Coronary artery (tissue), 2 donors: ENCODE results near the gene OR52A1.
"Not testable (repeated sequence)": the region's sequence is repeated elsewhere in the genome, so short reads cannot be mapped to it uniquely, and the experiment has no call there.

Experiments
- DNase-seq: peaks from one replicate; pipeline ENCODE4 v3.0.0-alpha.2; 2017; ENCODE audit warnings: low spot score
- H3K27ac ChIP-seq, 2 donors: fragments of 200-600 bp; sonication (generic); one replicate each; pipeline ENCODE4 v1.5.1; 2016 to 2019
- H3K4me3 ChIP-seq: fragments of 200-600 bp; sonication (generic); 2 replicates; pipeline ENCODE4 v1.5.1; 2016; ENCODE audit warnings: mild to moderate bottlenecking, moderate library complexity
- CTCF ChIP-seq: fragments of 200-600 bp; sonication (generic); IDR thresholded peaks from one replicate; pipeline ENCODE4 v1.5.1; 2019; ENCODE audit warnings: antibody characterized with exemption

The OR52A1 gene

GRCh38 chr11:5159806-5160205 is 5.2 kb upstream of the OR52A1 start:
- Histone ChIP-seq H3K4me3 (no peak overlapping the region), H3K27ac (no peak overlapping the region)
- no peak for TF ChIP-seq CTCF
- no peak for DNase-seq

- DNase-seq, result no peak
- no peak overlapping the region for H3K27ac ChIP-seq
- no peak overlapping the region for H3K4me3 ChIP-seq
- no peak for TF ChIP-seq CTCF
These were observed 754 bp downstream of the OR52A1 start for GRCh38 chr11:5153574-5154431.

- no peak for TF ChIP-seq CTCF
- Histone ChIP-seq H3K27ac (no peak overlapping the region), H3K4me3 (no peak overlapping the region)
- no peak for DNase-seq
These were observed 2.8 kb downstream of the OR52A1 start for GRCh38 chr11:5151713-5152153.

- not testable (repeated sequence) for H3K27ac ChIP-seq, DNase-seq, H3K4me3 ChIP-seq
These were observed 10.4 kb downstream of the OR52A1 start for GRCh38 chr11:5144206-5144605.

GRCh38 chr11:5137996-5138395 is 16.6 kb downstream of the OR52A1 start, which contains the start of gene OR52A5:
TSS of gene OR52A5 (minus strand) at chr11:5138356. CDS start at chr11:5132642, 5,714 bp downstream.
- no peak for DNase-seq
- H3K4me3 ChIP-seq, result no peak within 1 kb of the TSS
- no peak for TF ChIP-seq CTCF
- no peak within 1 kb of the TSS for H3K27ac ChIP-seq

GRCh38 chr11:5137014-5137413 is 17.5 kb downstream of the OR52A1 start:
- TF ChIP-seq CTCF, result no peak
- no peak overlapping the region for H3K27ac ChIP-seq
- H3K4me3 ChIP-seq, result no peak overlapping the region

GRCh38 chr11:5136261-5136660 is 18.3 kb downstream of the OR52A1 start:
- DNase-seq, result no peak
- no peak for TF ChIP-seq CTCF
- Histone ChIP-seq H3K4me3 (no peak overlapping the region), H3K27ac (no peak overlapping the region)

More at GRCh38 chr11:5137014-5137413, 17.5 kb downstream of the OR52A1 start:
- no peak for DNase-seq
